ENCODE results near the gene PTGR1.
"Not testable (repeated sequence)": the region's sequence is repeated elsewhere in the genome, so short reads cannot be mapped to it uniquely, and the experiment has no call there.

PTGR1 gene

DNA sequence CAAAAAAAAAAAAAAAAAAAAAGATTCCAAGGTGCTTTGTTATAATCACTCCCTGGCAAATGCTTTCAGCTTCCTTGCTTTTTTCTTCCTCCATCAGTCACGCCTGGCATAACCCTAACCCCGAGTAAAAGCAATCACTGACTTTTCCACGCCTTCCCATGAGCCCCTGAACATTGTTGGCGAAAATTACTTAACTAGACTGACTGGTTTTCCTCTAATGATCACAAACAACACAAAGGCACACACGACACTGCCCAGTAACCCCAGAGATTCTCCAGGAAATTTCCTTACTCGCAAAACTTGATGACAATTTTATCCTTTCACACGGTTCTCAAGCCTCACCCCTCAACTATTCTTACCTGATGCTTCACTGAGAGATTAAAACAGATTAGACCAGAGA, 11.4 kb upstream of the PTGR1 start:
- FAIRE-seq = no peak

DNA sequence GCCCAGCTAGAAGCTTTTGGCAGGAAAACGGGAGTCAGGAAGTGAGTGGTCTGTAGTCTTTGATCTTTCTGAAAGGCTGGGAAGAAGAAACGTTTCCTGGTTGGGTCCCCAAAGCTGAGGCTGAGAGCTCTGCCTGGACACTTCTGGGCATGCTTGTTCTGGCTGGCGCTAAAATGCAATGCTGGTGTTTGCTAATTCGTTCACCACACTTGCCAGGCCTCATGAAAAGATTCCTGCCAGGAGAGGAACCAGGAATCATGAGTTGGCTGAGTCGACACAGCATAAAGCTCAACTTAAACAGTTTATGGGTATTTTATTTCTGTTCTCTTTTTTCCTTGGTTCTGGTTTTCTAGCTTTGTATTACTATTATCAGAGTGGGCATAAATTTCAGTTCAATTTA, 10.7 kb upstream of the PTGR1 start:
- no peak for FAIRE-seq

DNA sequence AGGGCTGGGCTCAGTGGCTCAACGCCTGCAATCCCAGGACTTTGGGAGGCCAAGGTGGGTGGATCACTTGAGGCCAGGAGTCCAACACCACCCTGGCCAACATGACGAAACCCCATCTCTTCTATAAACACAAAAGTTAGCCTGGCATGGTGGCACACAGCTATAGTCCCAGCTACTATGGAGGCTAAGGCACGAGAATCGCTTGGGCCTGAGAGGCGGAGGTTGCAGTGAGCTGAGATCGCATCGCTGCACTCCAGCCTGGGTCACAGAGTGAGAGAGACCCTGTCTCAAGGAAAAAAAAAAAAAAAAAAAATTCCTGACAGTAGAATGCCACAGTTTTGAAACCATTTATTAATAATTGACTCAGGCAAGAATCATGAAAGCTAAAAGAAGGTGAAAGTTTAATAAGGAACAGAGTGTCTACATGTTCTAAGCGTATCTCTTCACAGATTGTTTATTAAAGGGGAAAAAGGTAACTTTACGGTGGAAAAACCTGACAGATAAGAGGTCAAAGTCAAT, 5.7 kb upstream of the PTGR1 start:
- FAIRE-seq = no peak

DNA sequence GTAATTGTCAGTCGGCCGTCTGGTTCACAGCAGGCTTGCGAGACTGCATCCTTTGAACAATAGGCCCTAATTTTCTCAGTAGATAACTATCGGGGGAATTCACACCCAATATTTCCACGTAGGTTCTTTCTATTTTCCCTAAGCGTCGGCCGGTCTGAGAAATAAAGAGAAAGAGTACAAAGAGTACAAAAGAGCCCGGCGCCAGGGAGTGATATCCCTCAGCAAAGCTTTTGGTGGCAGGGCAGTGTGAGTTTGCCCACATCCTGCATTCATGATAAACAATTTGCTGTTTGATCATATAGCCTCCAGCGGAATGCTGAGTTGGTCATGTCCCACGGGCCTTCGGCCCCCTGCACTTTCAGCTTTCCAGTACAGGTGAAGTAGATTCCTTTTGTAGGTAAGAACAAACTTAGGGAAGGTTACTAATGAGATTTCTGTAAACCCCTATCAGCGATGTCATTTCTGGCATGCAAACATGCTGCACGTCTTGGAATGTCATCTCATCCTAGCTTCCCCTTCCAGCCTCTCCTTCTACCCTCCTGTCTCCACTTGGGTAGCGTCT, 4.7 kb upstream of the PTGR1 start:
- no peak for FAIRE-seq

DNA sequence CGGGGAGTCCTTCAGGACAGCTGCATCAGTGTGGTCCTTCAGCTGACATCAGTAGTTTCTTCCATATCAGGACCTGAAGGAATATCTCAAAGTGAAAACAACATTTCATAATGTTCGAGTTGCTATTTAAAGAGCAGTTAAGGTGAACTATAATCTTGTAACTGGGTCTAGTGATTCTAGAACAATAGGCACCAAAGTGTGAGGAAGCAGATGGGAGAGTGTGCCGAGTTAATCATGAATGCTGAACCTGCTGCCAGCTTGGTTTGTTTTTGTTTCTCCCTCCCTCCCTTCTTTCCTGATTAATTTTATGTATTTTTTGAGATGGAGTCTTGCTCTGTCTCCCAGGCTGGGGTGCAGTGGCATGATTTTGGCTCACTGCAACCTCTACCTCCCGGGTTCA, 3.6 kb upstream of the PTGR1 start:
- FAIRE-seq = no peak

DNA sequence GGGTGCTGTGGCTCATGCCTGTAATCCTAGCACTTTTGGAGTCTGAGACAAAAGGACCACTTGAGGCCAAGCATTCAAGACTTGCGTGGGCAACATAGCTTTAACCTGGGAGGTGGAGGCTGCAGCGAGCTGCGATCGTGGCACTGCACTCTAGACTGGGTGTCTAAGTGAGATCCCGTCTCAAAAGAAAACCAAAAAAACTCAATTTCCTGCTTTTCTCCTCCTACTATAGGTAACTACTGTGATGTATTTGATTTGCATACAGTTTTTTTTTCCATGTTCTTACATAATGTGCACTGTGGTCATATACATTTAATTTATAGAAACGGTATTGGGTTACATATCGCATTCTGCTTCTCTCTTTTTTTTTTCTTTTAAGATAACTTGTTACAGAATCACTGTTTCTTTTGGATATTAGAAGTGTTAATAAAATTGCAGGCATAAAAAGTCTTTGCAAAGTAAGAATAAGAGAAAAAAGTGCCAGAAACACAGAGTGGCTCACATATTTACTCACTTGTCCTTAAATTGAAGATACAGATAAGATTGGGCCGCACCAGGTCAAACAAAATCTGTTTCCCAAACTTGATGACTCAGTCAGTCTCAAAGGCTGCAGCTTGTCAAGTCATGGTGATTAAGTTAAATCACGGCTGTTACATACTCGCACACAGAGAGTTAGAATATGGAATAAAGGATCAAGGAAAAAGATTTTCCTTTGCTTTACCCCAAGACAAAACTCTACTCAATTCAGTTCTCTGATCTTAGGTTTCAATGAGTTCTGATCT, 2.0 kb upstream of the PTGR1 start:
- no peak for FAIRE-seq

DNA sequence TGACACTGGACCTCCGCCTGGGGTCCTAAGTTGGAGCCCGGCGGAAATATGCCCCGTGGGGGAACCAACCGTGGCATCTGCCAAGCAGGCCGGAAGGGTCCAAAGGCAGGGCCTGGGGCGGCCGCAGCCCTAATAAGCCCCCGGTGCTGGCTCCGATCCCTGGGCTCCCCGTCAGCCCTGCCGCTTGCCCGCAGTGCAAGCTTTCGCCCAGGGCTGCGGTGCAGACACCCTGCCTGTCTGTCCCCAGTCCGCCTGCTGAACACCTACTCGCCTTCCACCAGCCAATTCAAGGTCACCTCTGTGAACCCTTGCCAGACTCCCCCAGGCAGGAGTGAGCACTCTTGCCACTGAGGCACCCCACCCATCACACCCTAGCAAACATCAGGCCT, 502 bp upstream of the PTGR1 start:
- no peak for FAIRE-seq

DNA sequence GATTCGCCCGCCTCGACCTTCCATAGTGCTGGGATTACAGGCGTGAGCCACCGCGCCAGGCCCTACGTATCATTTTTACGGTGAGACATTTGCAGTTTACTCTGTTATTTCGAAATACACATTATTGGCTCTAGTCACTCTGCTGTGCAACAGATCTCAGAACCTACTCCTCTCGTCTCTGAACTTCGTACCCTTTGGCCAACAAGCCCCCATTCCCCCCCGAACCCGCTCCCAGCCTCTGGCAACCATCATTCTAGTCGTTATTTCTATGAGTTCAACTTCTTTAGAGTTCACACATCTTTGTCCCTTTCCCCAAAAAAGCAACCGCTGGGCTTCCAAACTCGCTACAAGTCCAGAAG, 735 bp downstream of the PTGR1 start:
- no peak for FAIRE-seq

DNA sequence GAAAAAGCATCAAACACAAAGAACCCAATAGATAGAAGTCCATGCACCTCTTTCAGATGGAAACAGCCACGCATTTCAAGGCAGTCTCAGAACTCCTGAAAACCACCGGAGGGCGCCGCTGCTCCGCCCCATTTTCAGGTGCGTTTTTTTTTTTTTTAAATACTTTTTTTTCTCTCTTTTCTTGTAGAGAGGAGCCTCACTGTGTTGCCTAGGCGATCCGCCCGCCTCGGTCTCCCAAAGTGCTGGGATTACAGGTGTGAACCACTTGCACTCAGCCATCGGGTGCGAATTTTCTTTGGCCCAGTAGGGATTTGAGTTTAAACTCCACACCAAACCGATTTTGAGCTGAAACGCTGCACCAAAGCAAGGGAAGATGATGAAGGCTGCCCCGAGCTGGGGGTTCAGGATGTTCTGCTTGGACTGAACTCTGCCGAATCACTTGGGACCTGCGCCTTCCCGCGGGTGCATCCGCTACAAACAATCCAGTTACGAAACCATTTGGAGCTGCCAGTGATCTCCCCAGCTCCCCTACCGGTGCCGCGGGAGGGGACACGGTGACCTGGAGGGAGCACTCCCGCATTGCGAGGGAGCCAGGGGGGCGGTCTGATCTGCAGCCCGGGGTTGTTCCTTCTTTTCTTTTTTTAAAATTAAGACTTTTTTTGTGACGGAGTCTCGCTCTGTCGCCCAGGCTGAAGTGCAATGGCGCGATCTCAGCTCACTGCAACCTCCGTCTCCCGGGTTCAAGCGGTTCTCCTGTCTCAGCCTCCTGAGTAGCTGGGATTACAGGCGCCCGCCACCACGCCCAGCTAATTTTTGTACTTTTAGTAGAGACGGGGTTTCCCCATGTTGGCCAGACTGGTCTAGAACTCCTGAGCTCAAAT, 1.4 kb downstream of the PTGR1 start:
- FAIRE-seq = peak; percentile 54

DNA sequence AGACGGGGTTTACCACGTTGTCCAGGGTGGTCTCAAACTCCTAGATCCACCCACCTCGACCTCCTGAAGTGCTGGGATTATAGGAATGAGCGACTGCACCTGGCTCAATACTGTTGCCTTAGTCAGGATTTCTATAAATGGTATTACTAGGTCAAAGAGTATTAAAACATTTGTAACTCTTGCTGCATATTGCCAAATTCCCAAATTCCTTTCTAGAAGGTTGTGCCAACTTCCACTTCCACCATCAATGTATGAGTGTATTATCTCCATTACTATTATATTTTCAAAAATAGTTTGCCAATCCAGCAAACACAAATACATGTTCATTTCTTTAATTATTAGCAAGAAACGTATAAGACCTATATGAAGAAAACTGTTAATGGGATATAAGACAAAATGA, 10.6 kb downstream of the PTGR1 start:
- FAIRE-seq = peak; percentile 42

DNA sequence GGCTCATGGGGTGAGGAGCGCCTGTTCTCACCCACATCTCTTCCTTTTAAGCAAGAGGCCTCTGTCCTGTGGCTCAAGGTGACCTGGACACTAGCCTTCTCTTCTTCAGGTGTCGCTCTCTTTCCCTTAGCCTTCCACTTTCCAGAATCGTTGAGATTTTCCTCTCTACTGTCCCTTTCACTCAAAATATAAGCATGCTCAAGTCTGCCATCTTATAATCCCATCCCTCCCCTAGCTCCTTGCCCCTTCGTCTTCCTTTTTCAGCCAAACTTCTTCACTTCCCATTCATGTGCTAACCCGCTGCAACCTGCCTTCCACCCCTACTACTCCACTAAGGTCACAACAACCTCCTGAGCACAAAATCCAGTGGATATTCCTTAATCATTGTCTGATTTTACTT, 13.1 kb downstream of the PTGR1 start:
- no peak for FAIRE-seq

DNA sequence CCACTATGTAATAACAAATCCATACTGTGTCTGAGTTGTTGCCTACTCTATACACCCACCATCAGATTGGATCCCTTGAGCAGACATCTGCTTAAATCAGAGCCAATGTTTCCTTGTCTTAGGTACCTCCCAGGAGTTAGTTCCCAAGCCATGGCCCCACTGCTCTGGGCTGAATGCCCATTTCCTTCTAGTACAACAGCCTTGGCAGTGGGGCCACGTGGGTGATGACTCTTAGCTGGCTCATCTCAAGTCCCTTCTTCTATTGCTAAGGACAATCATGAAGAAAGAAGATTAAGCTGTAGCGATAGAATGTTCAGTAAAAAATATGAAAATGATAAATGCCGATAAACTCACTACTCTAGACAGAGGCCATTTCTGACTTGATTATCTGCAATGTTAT, 16.6 kb downstream of the PTGR1 start:
- FAIRE-seq = no peak

DNA sequence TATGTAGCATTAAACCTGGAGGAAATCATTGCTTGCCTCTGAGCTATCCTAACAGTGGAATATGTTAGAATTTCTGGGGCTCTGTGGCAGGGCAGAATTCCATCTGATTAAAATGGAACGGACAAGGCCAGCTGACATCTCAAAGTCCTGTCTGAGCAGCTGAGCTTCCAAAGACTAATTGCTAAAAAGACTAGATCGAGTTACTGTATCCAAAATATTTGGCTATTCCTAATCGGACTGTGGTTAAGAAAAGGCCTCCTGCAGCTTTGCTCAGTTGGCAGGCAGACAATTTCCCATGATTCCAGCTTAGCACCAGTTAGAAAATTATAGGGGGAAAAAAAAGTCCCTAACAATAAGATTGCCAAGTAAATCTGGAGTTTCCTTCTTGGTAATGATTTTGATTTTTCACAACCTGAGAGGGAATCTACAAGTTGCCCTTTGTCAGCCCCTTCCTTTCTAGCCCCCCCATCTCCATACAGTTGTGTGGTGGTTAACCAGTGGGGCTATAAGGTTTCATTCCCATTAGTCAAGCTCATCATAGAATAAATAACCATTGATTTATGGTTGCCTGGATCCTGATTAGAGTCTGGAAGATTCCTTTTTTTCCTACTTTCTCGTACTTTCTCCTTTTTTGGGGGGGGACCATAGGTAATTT, 26.4 kb downstream of the PTGR1 start:
- FAIRE-seq = no peak

DNA sequence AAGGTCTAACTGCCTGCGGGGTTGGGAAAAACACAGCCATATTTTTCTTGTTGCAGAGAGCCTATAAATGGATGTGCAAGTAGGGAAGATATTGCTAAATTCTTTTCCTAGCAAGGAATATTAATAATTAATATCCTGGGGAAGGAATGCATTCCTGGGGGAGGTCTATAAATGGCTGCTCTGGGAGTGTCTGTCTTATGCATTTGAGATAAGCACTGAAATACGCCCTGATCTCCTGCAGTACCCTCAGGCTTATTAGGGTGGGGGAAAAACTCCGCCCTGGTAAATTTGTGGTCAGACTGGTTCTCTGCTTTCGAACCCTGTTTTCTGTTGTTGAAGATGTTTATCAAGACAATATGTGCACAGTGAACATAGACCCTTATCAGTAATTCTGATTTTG, 31.3 kb downstream of the PTGR1 start:
- not testable (repeated sequence) for FAIRE-seq

DNA sequence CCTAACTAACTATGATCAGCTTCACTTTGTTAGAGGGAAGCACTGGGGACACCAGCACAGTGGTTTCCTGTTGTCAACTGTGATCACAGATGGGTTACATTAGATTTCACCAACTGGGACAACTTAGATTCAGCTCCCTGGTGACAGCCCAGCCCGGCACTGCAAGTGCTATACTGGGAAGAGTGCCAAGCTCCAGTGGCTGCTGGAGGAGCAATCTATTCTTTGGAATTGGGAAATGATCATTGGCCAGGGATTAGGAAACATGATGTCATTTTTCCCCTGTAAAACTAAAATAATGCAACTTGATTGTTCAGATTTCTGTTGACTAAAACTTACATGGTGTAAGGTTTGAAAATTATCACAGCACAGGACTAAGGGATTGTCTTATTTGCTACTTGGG, 33.2 kb downstream of the PTGR1 start:
- no peak for FAIRE-seq

DNA sequence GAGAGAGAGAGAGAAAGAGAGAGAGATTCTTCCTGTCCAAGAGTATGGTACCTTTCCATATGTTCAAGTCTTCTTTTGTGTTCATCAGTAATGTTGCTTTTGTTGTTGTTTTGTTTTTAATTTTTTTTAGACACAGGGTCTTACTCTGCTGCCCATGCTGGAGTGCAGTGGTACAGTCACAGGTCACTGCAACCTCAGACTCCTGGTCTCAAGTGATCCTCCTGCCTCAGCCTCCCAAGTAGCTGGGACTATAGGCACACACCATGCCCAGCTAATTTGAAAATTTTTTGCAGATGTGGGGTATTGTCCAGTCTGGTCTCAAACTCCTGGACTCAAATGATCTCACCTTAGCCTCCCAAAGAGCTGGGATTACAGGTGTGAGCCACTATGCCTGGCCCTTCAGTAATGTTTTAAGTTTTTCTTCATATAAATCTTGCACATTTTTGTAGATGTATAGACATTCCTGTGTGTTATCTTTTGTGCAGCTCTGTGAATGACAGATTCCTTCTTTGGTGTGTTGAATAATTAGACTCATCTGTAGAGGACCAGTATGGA, 38.2 kb downstream of the PTGR1 start:
- no peak for FAIRE-seq

DNA sequence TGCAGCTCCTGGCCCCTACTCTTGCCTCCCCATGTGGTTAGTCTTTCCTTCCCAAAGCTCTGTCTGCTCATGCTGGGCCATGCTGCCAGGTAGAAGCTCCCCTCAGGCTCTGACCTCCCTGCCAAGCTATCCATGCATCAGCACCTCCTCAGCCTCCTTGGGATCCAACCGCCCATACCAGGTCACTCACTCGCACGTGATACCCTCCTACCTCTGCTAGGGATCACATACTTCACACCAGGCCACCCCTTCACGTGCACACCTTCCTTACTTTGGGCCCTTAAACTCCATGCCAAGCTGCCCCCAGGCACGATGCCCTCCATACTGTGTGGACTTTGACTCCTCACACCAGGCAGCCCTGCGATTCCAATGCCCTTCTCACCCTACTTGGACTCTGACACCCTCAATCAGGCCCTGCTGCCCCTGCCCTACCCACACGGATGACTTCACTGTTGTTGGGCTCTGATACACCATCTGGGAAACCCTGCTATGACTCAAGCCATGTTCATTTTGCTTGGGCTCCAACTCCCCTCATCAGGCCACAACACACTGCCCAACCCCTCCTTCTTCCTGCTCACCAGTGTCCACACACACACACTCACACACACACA, 40.3 kb downstream of the PTGR1 start:
- FAIRE-seq = no peak

DNA sequence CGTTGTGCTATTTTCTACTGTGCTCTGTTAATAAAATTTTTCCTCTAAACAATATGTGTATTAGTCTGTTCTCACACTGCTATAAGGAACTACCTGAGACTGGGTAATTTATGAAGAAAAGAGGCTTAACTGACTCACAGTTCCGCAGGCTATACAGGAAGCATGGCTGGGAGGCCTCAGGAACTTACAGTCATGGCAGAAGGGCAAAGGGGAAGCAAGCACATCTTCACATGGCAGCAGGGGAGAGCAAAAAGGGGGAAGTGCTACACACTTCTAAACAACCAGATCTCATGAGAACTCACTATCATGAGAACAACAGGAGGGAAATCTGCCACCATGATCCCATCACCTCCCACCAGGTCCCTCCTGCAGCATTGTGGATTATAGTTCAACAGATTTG, 44.0 kb downstream of the PTGR1 start:
- FAIRE-seq = not testable (repeated sequence)

DNA sequence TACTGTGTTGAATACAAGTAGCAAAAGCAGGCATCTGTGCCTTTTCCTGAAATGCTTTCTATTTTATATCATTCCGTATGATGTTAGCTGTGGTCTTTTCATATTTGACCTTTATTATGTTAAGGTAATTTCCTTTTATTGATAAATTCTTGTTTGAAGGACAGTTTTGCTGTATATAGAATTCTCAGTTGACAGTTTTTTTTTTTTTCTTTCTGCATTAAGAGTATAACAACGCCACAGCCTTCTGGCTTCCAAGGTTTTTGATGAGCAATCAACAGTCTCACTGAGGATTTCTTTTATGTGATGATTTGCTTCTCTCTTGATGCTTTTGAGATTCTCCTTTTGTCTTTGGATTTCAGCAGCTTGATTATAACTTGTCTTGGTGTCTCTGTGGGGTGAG, 50.8 kb downstream of the PTGR1 start:
- no peak for FAIRE-seq

DNA sequence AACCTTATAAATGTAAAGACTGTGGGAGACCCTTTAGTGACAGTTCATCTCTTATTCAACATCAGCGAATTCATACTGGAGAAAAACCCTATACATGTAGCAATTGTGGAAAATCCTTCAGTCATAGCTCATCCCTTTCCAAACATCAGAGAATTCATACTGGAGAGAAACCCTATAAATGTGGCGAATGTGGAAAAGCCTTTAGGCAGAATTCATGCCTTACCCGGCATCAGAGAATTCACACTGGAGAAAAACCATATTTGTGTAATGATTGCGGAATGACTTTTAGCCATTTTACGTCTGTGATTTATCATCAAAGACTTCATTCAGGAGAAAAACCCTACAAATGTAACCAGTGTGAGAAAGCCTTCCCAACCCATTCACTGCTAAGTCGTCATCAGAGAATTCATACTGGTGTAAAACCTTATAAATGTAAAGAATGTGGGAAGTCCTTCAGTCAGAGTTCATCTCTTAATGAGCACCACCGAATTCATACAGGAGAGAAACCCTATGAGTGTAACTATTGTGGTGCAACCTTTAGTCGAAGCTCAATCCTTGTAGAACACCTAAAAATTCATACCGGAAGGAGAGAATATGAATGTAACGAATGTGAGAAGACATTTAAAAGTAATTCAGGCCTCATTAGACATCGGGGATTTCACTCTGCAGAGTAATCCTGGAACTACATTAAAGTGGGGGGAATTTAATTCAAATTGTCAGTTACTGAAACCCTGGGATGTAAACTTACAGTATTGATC, 56.8 kb downstream of the PTGR1 start:
- FAIRE-seq = no peak

DNA sequence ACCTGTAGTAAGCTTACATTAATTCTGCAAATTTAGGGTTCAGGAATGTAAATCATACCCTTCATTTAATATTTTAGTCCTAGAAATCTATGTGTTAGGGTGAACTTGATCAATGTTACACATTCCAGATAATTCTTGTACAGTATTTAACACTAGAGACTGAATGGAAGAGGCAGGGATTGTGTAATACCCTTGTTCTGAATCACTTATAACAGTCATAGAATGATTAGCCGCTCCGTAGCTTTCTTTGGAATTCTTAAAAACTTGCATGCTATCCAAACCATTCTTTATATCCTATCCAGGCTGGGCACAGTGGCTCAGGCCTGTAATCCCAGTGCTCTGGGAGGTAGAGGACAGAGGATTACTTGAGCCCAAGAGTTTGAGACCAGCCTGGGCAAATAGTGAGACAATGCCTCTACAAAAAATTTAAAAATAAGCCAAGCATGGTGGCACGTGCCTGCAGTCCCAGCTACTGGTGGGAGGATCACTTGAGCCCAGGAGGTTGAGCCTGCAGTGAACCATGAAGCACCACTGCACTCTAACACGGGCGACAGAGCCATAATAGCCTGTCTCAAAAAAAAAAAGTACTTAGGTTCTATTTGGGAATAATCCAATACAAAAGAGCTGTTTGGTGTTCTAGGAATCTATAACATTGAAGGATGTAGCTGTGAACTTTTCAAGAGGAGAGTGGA, 66.2 kb downstream of the PTGR1 start:
- no peak for FAIRE-seq

All from G401.6 (cell line).